ENCODE measurements around the gene COL17A1.

COL17A1 gene

GRCh38 chr10:104120903-104121484, 35.3 kb upstream of the COL17A1 start:
- Histone ChIP-seq H3K4me2 (ENCODE audit: low read length, poor library complexity, severe bottlenecking) (peak overlapping the region; percentile 96), H3K18ac (ENCODE audit: low read depth in 1 of 2, low read length in 2 of 2) (peak overlapping the region; percentile 91 to 99), H2BK15ac (ENCODE audit: low read depth, poor library complexity, severe bottlenecking) (peak overlapping the region; percentile 93), H3K4ac (ENCODE audit: low read depth in 1 of 2, low read length in 2 of 2) (peak overlapping the region; percentile 91 to 94), H3K14ac (ENCODE audit: low read length in 2 of 2) (no peak overlapping the region), H3K79me1 (replicated peaks; ENCODE audit: low read length, poor library complexity, severe bottlenecking) (no peaks in the 10 kb centered on the region), H3K9ac (ENCODE audit: low read length) (peak overlapping the region; percentile 100), H3K36me3 (ENCODE audit: control insufficient read depth in 1 of 2, insufficient read depth in 2 of 2, low read depth in 1 of 2, low read length in 2 of 2) (peaks cover 0 to 10% of the 10 kb centered on the region in 2 experiments), H2BK5ac (ENCODE audit: low read depth, low read length, poor library complexity, severe bottlenecking) (peak overlapping the region; percentile 95), H4K8ac (ENCODE audit: low read length) (peak overlapping the region; percentile 74), H2BK120ac (ENCODE audit: low read depth, low read length) (peak overlapping the region; percentile 97), H3K4me3 (ENCODE audit: insufficient read depth in 1 of 2, low read depth in 1 of 2, low read length in 2 of 2) (peak overlapping the region; percentile 84 to 89), H3K23ac (ENCODE audit: low read length in 2 of 2) (no peak overlapping the region), H4K91ac (ENCODE audit: low read length) (peak overlapping the region; percentile 94), H2AK5ac (ENCODE audit: low read length, severe bottlenecking) (peak overlapping the region; percentile 89), H2BK12ac (ENCODE audit: low read length in 2 of 2) (peak overlapping the region in 1 of 2 experiments; percentile 84), H3K9me3 (ENCODE audit: control insufficient read depth, low read length) (no peaks in the 10 kb centered on the region), H3K4me1 (ENCODE audit: control insufficient read depth, insufficient read depth, low read depth, low read length) (no peaks in the 10 kb centered on the region), H3K27me3 (ENCODE audit: control insufficient read depth in 1 of 2, insufficient read depth in 1 of 2, low read length in 2 of 2) (no peaks in the 10 kb centered on the region), H2AFZ (ENCODE audit: low read depth, low read length) (peak overlapping the region; percentile 62), H3K27ac (ENCODE audit: low read length, poor library complexity, severe bottlenecking) (peak overlapping the region; percentile 100)
- WGBS, result under 1% methylated on average over 28 of the region's 28 CpGs
- DNase-seq, result peak; percentile 99

GRCh38 chr10:104120512-104120902, 34.8 kb upstream of the COL17A1 start:
- H2BK12ac ChIP-seq (ENCODE audit: low read length in 2 of 2), result peak overlapping the region in 1 of 2 experiments; percentile 57
- no peaks in the 10 kb centered on the region for H3K4me1 ChIP-seq (ENCODE audit: control insufficient read depth, insufficient read depth, low read depth, low read length)
- no peak overlapping the region for H3K23ac ChIP-seq (ENCODE audit: low read length in 2 of 2)
- 40% methylated on average over 1 of the region's 2 CpGs for WGBS
- H2AFZ ChIP-seq (ENCODE audit: low read depth, low read length), result no peak overlapping the region
- peak overlapping the region; percentile 76 for H3K27ac ChIP-seq (ENCODE audit: low read length, poor library complexity, severe bottlenecking)
- peak overlapping the region; percentile 59 for H2AK5ac ChIP-seq (ENCODE audit: low read length, severe bottlenecking)
- H2BK5ac ChIP-seq (ENCODE audit: low read depth, low read length, poor library complexity, severe bottlenecking), result no peak overlapping the region
- peak overlapping the region; percentile 77 for H4K8ac ChIP-seq (ENCODE audit: low read length)
- DNase-seq, result no peak
- no peak overlapping the region for H4K91ac ChIP-seq (ENCODE audit: low read length)
- no peak overlapping the region for H3K14ac ChIP-seq (ENCODE audit: low read length in 2 of 2)
- no peaks in the 10 kb centered on the region for H3K9me3 ChIP-seq (ENCODE audit: control insufficient read depth, low read length)
- H3K18ac ChIP-seq (ENCODE audit: low read depth in 1 of 2, low read length in 2 of 2), result peak overlapping the region; percentile 68 to 90
- no peaks in the 10 kb centered on the region for H3K79me1 ChIP-seq (replicated peaks; ENCODE audit: low read length, poor library complexity, severe bottlenecking)
- peak overlapping the region; percentile 96 for H3K4me2 ChIP-seq (ENCODE audit: low read length, poor library complexity, severe bottlenecking)
- no peak overlapping the region for H2BK15ac ChIP-seq (ENCODE audit: low read depth, poor library complexity, severe bottlenecking)
- H3K27me3 ChIP-seq (ENCODE audit: control insufficient read depth in 1 of 2, insufficient read depth in 1 of 2, low read length in 2 of 2), result no peaks in the 10 kb centered on the region
- H2BK120ac ChIP-seq (ENCODE audit: low read depth, low read length), result peak overlapping the region; percentile 15
- peaks cover 0 to 6% of the 10 kb centered on the region in 2 experiments for H3K36me3 ChIP-seq (ENCODE audit: control insufficient read depth in 1 of 2, insufficient read depth in 2 of 2, low read depth in 1 of 2, low read length in 2 of 2)
- H3K4me3 ChIP-seq (ENCODE audit: insufficient read depth in 1 of 2, low read depth in 1 of 2, low read length in 2 of 2), result peak overlapping the region in 1 of 2 experiments; percentile 84
- H3K4ac ChIP-seq (ENCODE audit: low read depth in 1 of 2, low read length in 2 of 2), result peak overlapping the region; percentile 33 to 57
- H3K9ac ChIP-seq (ENCODE audit: low read length), result peak overlapping the region; percentile 100

- Histone ChIP-seq H3K36me3 (ENCODE audit: control insufficient read depth in 1 of 2, insufficient read depth in 2 of 2, low read depth in 1 of 2, low read length in 2 of 2) (peaks cover 0 to under 1% of the 10 kb centered on the region in 2 experiments), H4K8ac (ENCODE audit: low read length) (no peak overlapping the region), H3K18ac (ENCODE audit: low read depth in 1 of 2, low read length in 2 of 2) (no peak overlapping the region), H2AFZ (ENCODE audit: low read depth, low read length) (no peak overlapping the region), H3K23ac (ENCODE audit: low read length in 2 of 2) (no peak overlapping the region), H3K4me3 (ENCODE audit: insufficient read depth in 1 of 2, low read depth in 1 of 2, low read length in 2 of 2) (peak overlapping the region in 1 of 2 experiments; percentile 84), H3K9me3 (ENCODE audit: control insufficient read depth, low read length) (no peaks in the 10 kb centered on the region), H3K79me1 (replicated peaks; ENCODE audit: low read length, poor library complexity, severe bottlenecking) (no peaks in the 10 kb centered on the region), H3K9ac (ENCODE audit: low read length) (peak overlapping the region; percentile 100), H3K4ac (ENCODE audit: low read depth in 1 of 2, low read length in 2 of 2) (no peak overlapping the region), H2BK5ac (ENCODE audit: low read depth, low read length, poor library complexity, severe bottlenecking) (no peak overlapping the region), H2BK12ac (ENCODE audit: low read length in 2 of 2) (no peak overlapping the region), H3K4me2 (ENCODE audit: low read length, poor library complexity, severe bottlenecking) (no peak overlapping the region), H3K4me1 (ENCODE audit: control insufficient read depth, insufficient read depth, low read depth, low read length) (no peaks in the 10 kb centered on the region), H2AK5ac (ENCODE audit: low read length, severe bottlenecking) (no peak overlapping the region), H2BK120ac (ENCODE audit: low read depth, low read length) (no peak overlapping the region), H4K91ac (ENCODE audit: low read length) (no peak overlapping the region), H3K27ac (ENCODE audit: low read length, poor library complexity, severe bottlenecking) (peak overlapping the region; percentile 14), H3K14ac (ENCODE audit: low read length in 2 of 2) (no peak overlapping the region), H3K27me3 (ENCODE audit: control insufficient read depth in 1 of 2, insufficient read depth in 1 of 2, low read length in 2 of 2) (no peaks in the 10 kb centered on the region), H2BK15ac (ENCODE audit: low read depth, poor library complexity, severe bottlenecking) (no peak overlapping the region)
- WGBS, result 79% methylated on average over 3 of the region's 3 CpGs
- no peak for DNase-seq
Observed at GRCh38 chr10:104119996-104120395, 34.3 kb upstream of the COL17A1 start.

GRCh38 chr10:104117839-104118323, 32.2 kb upstream of the COL17A1 start:
- Histone ChIP-seq H4K8ac (ENCODE audit: low read length) (no peak overlapping the region), H3K4me1 (ENCODE audit: control insufficient read depth, insufficient read depth, low read depth, low read length) (no peaks in the 10 kb centered on the region), H3K27me3 (ENCODE audit: control insufficient read depth in 1 of 2, insufficient read depth in 1 of 2, low read length in 2 of 2) (no peaks in the 10 kb centered on the region), H2BK120ac (ENCODE audit: low read depth, low read length) (no peak overlapping the region), H2BK15ac (ENCODE audit: low read depth, poor library complexity, severe bottlenecking) (no peak overlapping the region), H3K18ac (ENCODE audit: low read depth in 1 of 2, low read length in 2 of 2) (no peak overlapping the region), H4K91ac (ENCODE audit: low read length) (no peak overlapping the region), H3K4me3 (ENCODE audit: insufficient read depth in 1 of 2, low read depth in 1 of 2, low read length in 2 of 2) (no peak overlapping the region), H3K4ac (ENCODE audit: low read depth in 1 of 2, low read length in 2 of 2) (no peak overlapping the region), H3K9me3 (ENCODE audit: control insufficient read depth, low read length) (no peaks in the 10 kb centered on the region), H3K14ac (ENCODE audit: low read length in 2 of 2) (no peak overlapping the region), H3K4me2 (ENCODE audit: low read length, poor library complexity, severe bottlenecking) (no peak overlapping the region), H3K9ac (ENCODE audit: low read length) (peak overlapping the region; percentile 11), H2AFZ (ENCODE audit: low read depth, low read length) (no peak overlapping the region), H2BK12ac (ENCODE audit: low read length in 2 of 2) (no peak overlapping the region), H3K23ac (ENCODE audit: low read length in 2 of 2) (no peak overlapping the region), H2AK5ac (ENCODE audit: low read length, severe bottlenecking) (no peak overlapping the region), H3K27ac (ENCODE audit: low read length, poor library complexity, severe bottlenecking) (no peak overlapping the region), H3K79me1 (replicated peaks; ENCODE audit: low read length, poor library complexity, severe bottlenecking) (no peaks in the 10 kb centered on the region), H3K36me3 (ENCODE audit: control insufficient read depth in 1 of 2, insufficient read depth in 2 of 2, low read depth in 1 of 2, low read length in 2 of 2) (no peaks in the 10 kb centered on the region), H2BK5ac (ENCODE audit: low read depth, low read length, poor library complexity, severe bottlenecking) (no peak overlapping the region)
- 97% methylated on average over 4 of the region's 4 CpGs for WGBS
- DNase-seq, result no peak
